Measurements from ENCODE around the gene TAGAP.

The TAGAP gene

GRCh38 chr6:159044899-159045727 is at the start of gene TAGAP:
TAGAP (minus strand) TSS chr6:159044991; CDS start chr6:159044146, 845 bp downstream.
- H3K4me3 ChIP-seq (ENCODE audit: low read depth, low read length) = no peak within 1 kb of the TSS
- H3K36me3 ChIP-seq (ENCODE audit: insufficient read depth, low read length) = no peaks in the 10 kb centered on the region
- H3K79me2 ChIP-seq (ENCODE audit: control insufficient read depth, insufficient read depth, low read length, unreplicated experiment) = no peaks in the 10 kb centered on the region
- no peaks in the 10 kb centered on the region for H3K4me1 ChIP-seq (ENCODE audit: control insufficient read depth, insufficient read depth, low read length, unreplicated experiment)
- H3K27me3 ChIP-seq (ENCODE audit: insufficient read depth, low read length) = peaks cover 43% of the 10 kb centered on the region
- H3K27ac ChIP-seq (ENCODE audit: low read depth, low read length) = no peak within 1 kb of the TSS
- no peak within 1 kb of the TSS for H2AFZ ChIP-seq (ENCODE audit: low read length, unreplicated experiment)

- no peak overlapping the region for H2AFZ ChIP-seq (ENCODE audit: low read length, unreplicated experiment)
- H3K79me2 ChIP-seq (ENCODE audit: control insufficient read depth, insufficient read depth, low read length, unreplicated experiment) = no peaks in the 10 kb centered on the region
- peaks cover 14% of the 10 kb centered on the region; the same call in 1 of the 2 replicates for H3K27me3 ChIP-seq (ENCODE audit: insufficient read depth, low read length)
- H3K36me3 ChIP-seq (ENCODE audit: insufficient read depth, low read length) = no peaks in the 10 kb centered on the region
- no peaks in the 10 kb centered on the region for H3K4me1 ChIP-seq (ENCODE audit: control insufficient read depth, insufficient read depth, low read length, unreplicated experiment)
- no peak overlapping the region for H3K4me3 ChIP-seq (ENCODE audit: low read depth, low read length)
- no peak overlapping the region for H3K27ac ChIP-seq (ENCODE audit: low read depth, low read length)
These were observed 49.0 kb upstream of the TAGAP start for GRCh38 chr6:159093609-159094443.

- H3K79me2 ChIP-seq (ENCODE audit: control insufficient read depth, insufficient read depth, low read length, unreplicated experiment) = no peaks in the 10 kb centered on the region
- H2AFZ ChIP-seq (ENCODE audit: low read length, unreplicated experiment) = no peak overlapping the region
- no peaks in the 10 kb centered on the region for H3K4me1 ChIP-seq (ENCODE audit: control insufficient read depth, insufficient read depth, low read length, unreplicated experiment)
- no peak overlapping the region for H3K4me3 ChIP-seq (ENCODE audit: low read depth, low read length)
- no peak overlapping the region for H3K27ac ChIP-seq (ENCODE audit: low read depth, low read length)
- H3K27me3 ChIP-seq (ENCODE audit: insufficient read depth, low read length) = peaks cover 14% of the 10 kb centered on the region; the same call in 1 of the 2 replicates
- H3K36me3 ChIP-seq (ENCODE audit: insufficient read depth, low read length) = no peaks in the 10 kb centered on the region
These were observed 47.8 kb upstream of the TAGAP start for GRCh38 chr6:159092631-159093030.

GRCh38 chr6:159090530-159091480 is 46.0 kb upstream of the TAGAP start:
- H3K79me2 ChIP-seq (ENCODE audit: control insufficient read depth, insufficient read depth, low read length, unreplicated experiment) = no peaks in the 10 kb centered on the region
- H3K4me1 ChIP-seq (ENCODE audit: control insufficient read depth, insufficient read depth, low read length, unreplicated experiment) = no peaks in the 10 kb centered on the region
- no peak overlapping the region for H3K4me3 ChIP-seq (ENCODE audit: low read depth, low read length)
- H2AFZ ChIP-seq (ENCODE audit: low read length, unreplicated experiment) = no peak overlapping the region
- no peaks in the 10 kb centered on the region for H3K36me3 ChIP-seq (ENCODE audit: insufficient read depth, low read length)
- H3K27ac ChIP-seq (ENCODE audit: low read depth, low read length) = no peak overlapping the region
- peaks cover 14% of the 10 kb centered on the region; the same call in 1 of the 2 replicates for H3K27me3 ChIP-seq (ENCODE audit: insufficient read depth, low read length)

- H3K79me2 ChIP-seq (ENCODE audit: control insufficient read depth, insufficient read depth, low read length, unreplicated experiment) = no peaks in the 10 kb centered on the region
- H3K4me3 ChIP-seq (ENCODE audit: low read depth, low read length) = no peak overlapping the region
- H3K36me3 ChIP-seq (ENCODE audit: insufficient read depth, low read length) = no peaks in the 10 kb centered on the region
- H3K4me1 ChIP-seq (ENCODE audit: control insufficient read depth, insufficient read depth, low read length, unreplicated experiment) = no peaks in the 10 kb centered on the region
- H3K27ac ChIP-seq (ENCODE audit: low read depth, low read length) = no peak overlapping the region
- peaks cover 14% of the 10 kb centered on the region; the same call in 1 of the 2 replicates for H3K27me3 ChIP-seq (ENCODE audit: insufficient read depth, low read length)
- H2AFZ ChIP-seq (ENCODE audit: low read length, unreplicated experiment) = no peak overlapping the region
These were observed 45.1 kb upstream of the TAGAP start for GRCh38 chr6:159089909-159090308.

- H2AFZ ChIP-seq (ENCODE audit: low read length, unreplicated experiment) = no peak overlapping the region
- no peaks in the 10 kb centered on the region for H3K36me3 ChIP-seq (ENCODE audit: insufficient read depth, low read length)
- H3K4me1 ChIP-seq (ENCODE audit: control insufficient read depth, insufficient read depth, low read length, unreplicated experiment) = no peaks in the 10 kb centered on the region
- H3K27me3 ChIP-seq (ENCODE audit: insufficient read depth, low read length) = peaks cover 14% of the 10 kb centered on the region; the same call in 1 of the 2 replicates
- H3K79me2 ChIP-seq (ENCODE audit: control insufficient read depth, insufficient read depth, low read length, unreplicated experiment) = no peaks in the 10 kb centered on the region
- no peak overlapping the region for H3K4me3 ChIP-seq (ENCODE audit: low read depth, low read length)
- no peak overlapping the region for H3K27ac ChIP-seq (ENCODE audit: low read depth, low read length)
These were observed 44.7 kb upstream of the TAGAP start for GRCh38 chr6:159089443-159089842.

GRCh38 chr6:159086033-159086618 is 41.3 kb upstream of the TAGAP start:
- no peaks in the 10 kb centered on the region for H3K79me2 ChIP-seq (ENCODE audit: control insufficient read depth, insufficient read depth, low read length, unreplicated experiment)
- H3K36me3 ChIP-seq (ENCODE audit: insufficient read depth, low read length) = no peaks in the 10 kb centered on the region
- H3K4me3 ChIP-seq (ENCODE audit: low read depth, low read length) = no peak overlapping the region
- H2AFZ ChIP-seq (ENCODE audit: low read length, unreplicated experiment) = no peak overlapping the region
- H3K27ac ChIP-seq (ENCODE audit: low read depth, low read length) = no peak overlapping the region
- H3K27me3 ChIP-seq (ENCODE audit: insufficient read depth, low read length) = peaks cover 12% of the 10 kb centered on the region; the same call in 1 of the 2 replicates
- H3K4me1 ChIP-seq (ENCODE audit: control insufficient read depth, insufficient read depth, low read length, unreplicated experiment) = no peaks in the 10 kb centered on the region

- H3K79me2 ChIP-seq (ENCODE audit: control insufficient read depth, insufficient read depth, low read length, unreplicated experiment) = no peaks in the 10 kb centered on the region
- no peak overlapping the region for H2AFZ ChIP-seq (ENCODE audit: low read length, unreplicated experiment)
- no peak overlapping the region for H3K4me3 ChIP-seq (ENCODE audit: low read depth, low read length)
- no peaks in the 10 kb centered on the region for H3K36me3 ChIP-seq (ENCODE audit: insufficient read depth, low read length)
- H3K27ac ChIP-seq (ENCODE audit: low read depth, low read length) = no peak overlapping the region
- H3K4me1 ChIP-seq (ENCODE audit: control insufficient read depth, insufficient read depth, low read length, unreplicated experiment) = no peaks in the 10 kb centered on the region
- H3K27me3 ChIP-seq (ENCODE audit: insufficient read depth, low read length) = peaks cover 6% of the 10 kb centered on the region; the same call in 1 of the 2 replicates
These were observed 40.7 kb upstream of the TAGAP start for GRCh38 chr6:159085396-159085895.

GRCh38 chr6:159084493-159085091 is 39.8 kb upstream of the TAGAP start:
- Histone ChIP-seq H2AFZ (ENCODE audit: low read length, unreplicated experiment) (no peak overlapping the region), H3K4me1 (ENCODE audit: control insufficient read depth, insufficient read depth, low read length, unreplicated experiment) (no peaks in the 10 kb centered on the region), H3K4me3 (ENCODE audit: low read depth, low read length) (no peak overlapping the region), H3K79me2 (ENCODE audit: control insufficient read depth, insufficient read depth, low read length, unreplicated experiment) (no peaks in the 10 kb centered on the region), H3K27ac (ENCODE audit: low read depth, low read length) (no peak overlapping the region), H3K36me3 (ENCODE audit: insufficient read depth, low read length) (no peaks in the 10 kb centered on the region), H3K27me3 (ENCODE audit: insufficient read depth, low read length) (no peaks in the 10 kb centered on the region; the same call in 1 of the 2 replicates)

All from ACC112 (cell line).